Heart left ventricle (tissue), 13 donors: Measurements from ENCODE around the gene RUNX3.

Source experiments
- CTCF ChIP-seq, 12 donors: fragments of 200-600 bp; sonication (generic) in 4 of 12; IDR thresholded peaks; one replicate each; pipeline versions ENCODE4 v1.5.0 to v1.8.0; 2018 to 2022; ENCODE audit warnings: antibody characterized with exemption in 12 of 12, mild to moderate bottlenecking in 5 of 12
- POLR2A ChIP-seq, 2 donors: fragments of 450-650 bp; IDR thresholded peaks; one replicate each; pipeline ENCODE4 v1.6.1; 2017; ENCODE audit warnings: antibody characterized with exemption in 2 of 2, mild to moderate bottlenecking in 2 of 2, moderate library complexity in 2 of 2
- donor health status: ischemic (EF 13 %, LVEDD 7.1; RV severe dilation, severe dysfunction).
- donor health status: DM: no; HTN: yes; CAD: no.
- donor health status: DM: no; HTN: no; CAD: no.
- donor health status: ischemic (EF 25% LVEDD 6.9; RV normal size, moderate dysfunction).
- donor health status: ischemic (EF 25% LVEDD 5.7; RV mildly dilated, moderate dysfunction).
- donor health status: ischemic (EF 35%, LVEDD 5.7; RV mildly dilated, moderate dysfunction).
- donor health status: nonischemic (EF 11% LVEDD 7.7; RV severe dilation, severe dysfunction).
- donor health status: DM: yes; HTN: yes; CAD: no.
- donor health status: PGD.
- donor health status: ischemic (EF 29% LVEDD 5.4; RV normal size, mild dysfunction).
- donor health status: nonischemic (EF 23%, LVEDD 6.1; RV moderate dilation, normal function).

- no peak for TF ChIP-seq POLR2A (IDR thresholded peaks at IDR 0.05)
- TF ChIP-seq CTCF (IDR thresholded peaks at IDR 0.05): no peak
These were observed 5.8 kb upstream of the RUNX3 start for GRCh38 chr1:24935615-24936484.
